A673 (cell line): ENCODE measurements around the gene KLK14. TPM values are rescaled to one million over a fixed set of nuclear protein-coding genes. Genes with fewer than 3 reads are reported as not detected.

Source experiments
- BruUV-seq: library from RNA; stranded (reverse); fragments of 400-500 nt; replicated peaks from 2 replicates; lab custom pipeline; 2021; lab: Mats Ljungman, UMichigan
- CTCF ChIA-PET: fragments of 300-600 bp; sonication (Branson Sonifier 250); formaldehyde crosslinking; loops from one replicate; lab custom pipeline; 2022; ENCODE audit warnings: antibody characterized with exemption; lab: Charles Lee
- POLR2A ChIA-PET: fragments of 300-600 bp; sonication (Branson Sonifier 250); formaldehyde crosslinking; loops from one replicate; lab custom pipeline; 2022; ENCODE audit warnings: antibody characterized with exemption; ENCODE audit not compliant: low non-redundant PET; lab: Charles Lee
- DNase-seq: peaks from one replicate; pipeline ENCODE4 v3.0.0-alpha.2; 2015; ENCODE audit warnings: low spot score
- H3K27ac ChIP-seq: fragments of 200-600 bp; sonication (generic); 2 replicates; pipeline ENCODE4 v1.5.1; 2016; ENCODE audit warnings: mixed run types, low read depth, mild to moderate bottlenecking, mixed read lengths, antibody characterized with exemption, low read length; ENCODE audit not compliant: poor library complexity, severe bottlenecking
- H3K27me3 ChIP-seq: fragments of 200-600 bp; sonication (generic); replicated peaks from 2 replicates; pipeline ENCODE4 v1.6.1; 2017; ENCODE audit warnings: mixed run types, low read depth, mild to moderate bottlenecking, mixed read lengths, antibody characterized with exemption, low read length; ENCODE audit not compliant: insufficient read depth, poor library complexity
- H3K36me3 ChIP-seq: fragments of 200-600 bp; sonication (generic); 2 replicates; pipeline ENCODE4 v1.6.1; 2016; ENCODE audit warnings: mixed run types, mild to moderate bottlenecking, mixed read lengths, antibody characterized with exemption, low read length; ENCODE audit not compliant: insufficient read depth, poor library complexity, severe bottlenecking
- H3K4me1 ChIP-seq: fragments of 200-600 bp; sonication (generic); 2 replicates; pipeline ENCODE4 v1.6.1; 2017; ENCODE audit warnings: mixed run types, mild to moderate bottlenecking, mixed read lengths, antibody characterized with exemption, low read length; ENCODE audit not compliant: insufficient read depth, poor library complexity, severe bottlenecking
- H3K4me3 ChIP-seq: fragments of 200-600 bp; sonication (generic); 2 replicates; pipeline ENCODE4 v1.5.1; 2016; ENCODE audit warnings: low read depth, mixed run types, mild to moderate bottlenecking, mixed read lengths, low read length; ENCODE audit not compliant: poor library complexity, severe bottlenecking
- H3K9me3 ChIP-seq: fragments of 200-600 bp; sonication (generic); 2 replicates; pipeline ENCODE4 v1.6.1; 2016; ENCODE audit warnings: mixed run types, low read depth, mild to moderate bottlenecking, mixed read lengths, antibody characterized with exemption, low read length; ENCODE audit not compliant: poor library complexity, severe bottlenecking
- CTCF ChIP-seq: fragments of 300-800, 200-600 bp; sonication (generic); conservative IDR thresholded peaks from 2 replicates; pipeline ENCODE4 v1.5.1; 2017; ENCODE audit warnings: low read depth, mild to moderate bottlenecking, antibody characterized with exemption, low read length, moderate library complexity, mixed read lengths
- EZH2 ChIP-seq: fragments of 200-600 bp; sonication (generic); IDR thresholded peaks from 2 replicates; pipeline ENCODE4 v1.6.1; 2017; ENCODE audit warnings: borderline replicate concordance, low read depth, mild to moderate bottlenecking, mixed read lengths, antibody characterized with exemption, low read length; ENCODE audit not compliant: poor library complexity, severe bottlenecking
- intact Hi-C: fragments of 100-400 bp; cut with micrococcal nuclease; formaldehyde crosslinking; loops from one replicate; pipeline ENCODE4 v1.10.0; 2022; ENCODE audit not compliant: unreplicated experiment
- total RNA-seq: library from RNA; stranded (reverse); gene quantifications from 2 replicates; pipeline ENCODE4 v1.2.3, GENCODE V29; 2021

KLK14 gene
- total RNA-seq, 1 experiment from 2014 or later, result 1.2 TPM

- TF ChIP-seq CTCF (no peak), EZH2 (no peak)
- no peaks in the 10 kb centered on the region for H3K27me3 ChIP-seq
- no peak for DNase-seq
- no peak overlapping the region for H3K4me3 ChIP-seq
- BruUV-seq, result no TSS peak
- no peak overlapping the region for H3K27ac ChIP-seq
- POLR2A ChIA-PET, result no interaction called here
- no peaks in the 10 kb centered on the region for H3K36me3 ChIP-seq
- H3K9me3 ChIP-seq, result no peaks in the 10 kb centered on the region
- CTCF ChIA-PET, result no interaction called here
- intact Hi-C loops, result no loop called here
- H3K4me1 ChIP-seq, result no peaks in the 10 kb centered on the region
Measured at GRCh38 chr19:51040151-51040550, 42.5 kb downstream of the KLK14 start.

- no peak overlapping the region for H3K4me3 ChIP-seq
- CTCF ChIA-PET, result interaction anchor here (0.7 kb wide), 1 partner anchor 19 kb away, joined by 4 read pairs; no protein-coding TSS in a partner anchor
- intact Hi-C loops, result no loop called here
- no peaks in the 10 kb centered on the region for H3K4me1 ChIP-seq
- POLR2A ChIA-PET, result no interaction called here
- no TSS peak for BruUV-seq
- TF ChIP-seq EZH2 (no peak), CTCF (no peak)
- no peaks in the 10 kb centered on the region for H3K36me3 ChIP-seq
- DNase-seq, result no peak
- H3K9me3 ChIP-seq, result no peaks in the 10 kb centered on the region
- peaks cover 4% of the 10 kb centered on the region for H3K27me3 ChIP-seq
- no peak overlapping the region for H3K27ac ChIP-seq
Measured at GRCh38 chr19:51036519-51036918, 46.2 kb downstream of the KLK14 start.

- peaks cover 4% of the 10 kb centered on the region for H3K27me3 ChIP-seq
- H3K4me1 ChIP-seq, result no peaks in the 10 kb centered on the region
- no peaks in the 10 kb centered on the region for H3K36me3 ChIP-seq
- ChIA-PET CTCF (no interaction called here), POLR2A (no interaction called here)
- no TSS peak for BruUV-seq
- no peak within 1 kb of the TSS for H3K4me3 ChIP-seq
- TF ChIP-seq EZH2, result no peak
- TF ChIP-seq CTCF, result no peak
- H3K9me3 ChIP-seq, result no peaks in the 10 kb centered on the region
- intact Hi-C loops, result no loop called here
- no peak within 1 kb of the TSS for H3K27ac ChIP-seq
- no peak for DNase-seq
Measured at GRCh38 chr19:51034704-51035103, 48.0 kb downstream of the KLK14 start, which contains the start of gene KLK12. TSS of gene KLK12 (minus strand) at chr19:51035002. CDS start at chr19:51034621, 381 bp downstream.
